WTC11 (cell line): ENCODE measurements around the gene TDRD1. TPM values are rescaled to one million over a fixed set of nuclear protein-coding genes. Genes with fewer than 3 reads are reported as not detected.

Experiments used
- ATAC-seq: fragments of 200-7000 bp; cut with Tn5 transposase; 2 replicates; pipeline ENCODE4 v1.10.0; 2021; ENCODE audit warnings: mild to moderate bottlenecking, moderate library complexity
- CTCF ChIA-PET: fragments of 300-600 bp; sonication (Branson Sonifier 250); formaldehyde crosslinking; loops from one replicate; lab custom pipeline; 2021; ENCODE audit warnings: antibody characterized with exemption; lab: Charles Lee
- POLR2A ChIA-PET: fragments of 350-600 bp; sonication (Branson Sonifier 250); formaldehyde crosslinking; loops from one replicate; lab custom pipeline; 2021; ENCODE audit warnings: antibody characterized with exemption; lab: Charles Lee
- DNase-seq: peaks from one replicate; pipeline ENCODE4 v3.0.0; 2021; ENCODE audit warnings: low spot score
- H3K27ac Mint-ChIP-seq: 2 replicates; pipeline ENCODE4 v1.8.0; 2021; ENCODE audit warnings: mixed read lengths
- H3K27me3 Mint-ChIP-seq: 2 replicates; pipeline ENCODE4 v1.8.0; 2021; ENCODE audit warnings: low read depth, mild to moderate bottlenecking, moderate library complexity, mixed read lengths
- H3K36me3 Mint-ChIP-seq: 2 replicates; pipeline ENCODE4 v1.8.0; 2021; ENCODE audit warnings: mixed read lengths
- H3K4me1 Mint-ChIP-seq: 2 replicates; pipeline ENCODE4 v1.8.0; 2022; ENCODE audit warnings: mixed read lengths
- H3K4me3 Mint-ChIP-seq: 2 replicates; pipeline ENCODE4 v1.8.0; 2021; ENCODE audit warnings: mild to moderate bottlenecking, moderate library complexity, mixed read lengths
- H3K9me3 Mint-ChIP-seq: 2 replicates; pipeline ENCODE4 v1.8.0; 2021; ENCODE audit warnings: mixed read lengths
- ATF3 ChIP-seq: sonication (generic); formaldehyde crosslinking; conservative IDR thresholded peaks from 2 replicates; pipeline ENCODE4 v1.8.1; 2022; ENCODE audit warnings: mild to moderate bottlenecking, missing genetic modification reagents
- ATF6 ChIP-seq: sonication (generic); formaldehyde crosslinking; IDR thresholded peaks from 2 replicates; pipeline ENCODE4 v1.8.1; 2023; ENCODE audit warnings: mild to moderate bottlenecking, missing genetic modification reagents
- CREM ChIP-seq: sonication (generic); formaldehyde crosslinking; IDR thresholded peaks from 2 replicates; pipeline ENCODE4 v1.8.1; 2022; ENCODE audit warnings: mild to moderate bottlenecking, missing genetic modification reagents, moderate library complexity
- CTCF ChIP-seq: fragments of 200-600 bp; IDR thresholded peaks from 2 replicates; pipeline ENCODE4 v1.8.0; 2022; ENCODE audit warnings: antibody characterized with exemption
- ETV6 ChIP-seq: sonication (generic); formaldehyde crosslinking; IDR thresholded peaks from 2 replicates; pipeline ENCODE4 v1.8.1; 2022; ENCODE audit warnings: mild to moderate bottlenecking, missing genetic modification reagents
- FOXK1 ChIP-seq: sonication (generic); formaldehyde crosslinking; IDR thresholded peaks from 2 replicates; pipeline ENCODE4 v1.8.0; 2022; ENCODE audit warnings: mild to moderate bottlenecking, moderate library complexity, missing genetic modification reagents
- JAZF1 ChIP-seq: fragments of 250-450 bp; sonication (Bioruptor Pico); IDR thresholded peaks from 2 replicates; pipeline ENCODE4 v1.9.0; 2021; ENCODE audit warnings: moderate library complexity, mild to moderate bottlenecking, inconsistent platforms
- KAT7 ChIP-seq: sonication (generic); formaldehyde crosslinking; IDR thresholded peaks from 2 replicates; pipeline ENCODE4 v1.8.1; 2023; ENCODE audit warnings: missing genetic modification reagents, mild to moderate bottlenecking, borderline replicate concordance
- PRDM15 ChIP-seq: sonication (generic); formaldehyde crosslinking; IDR thresholded peaks from 2 replicates; pipeline ENCODE4 v1.8.0; 2022; ENCODE audit warnings: missing genetic modification reagents
- SMAD3 ChIP-seq: sonication (generic); formaldehyde crosslinking; IDR thresholded peaks from 2 replicates; pipeline ENCODE4 v1.8.0; 2022; ENCODE audit warnings: missing genetic modification reagents, mild to moderate bottlenecking, borderline replicate concordance
- SMAD4 ChIP-seq: sonication (generic); formaldehyde crosslinking; IDR thresholded peaks from 2 replicates; pipeline ENCODE4 v1.8.0; 2022; ENCODE audit warnings: mild to moderate bottlenecking, missing genetic modification reagents
- STAT6 ChIP-seq: sonication (generic); formaldehyde crosslinking; conservative IDR thresholded peaks from 2 replicates; pipeline ENCODE4 v1.8.1; 2023; ENCODE audit warnings: mild to moderate bottlenecking, low read depth, missing genetic modification reagents, moderate library complexity
- TEAD1 ChIP-seq: sonication (generic); formaldehyde crosslinking; IDR thresholded peaks from 2 replicates; pipeline ENCODE4 v1.8.0; 2022; ENCODE audit warnings: mild to moderate bottlenecking, missing genetic modification reagents
- TEAD4 ChIP-seq: sonication (generic); formaldehyde crosslinking; IDR thresholded peaks from 2 replicates; pipeline ENCODE4 v1.8.0; 2022; ENCODE audit warnings: mild to moderate bottlenecking, missing genetic modification reagents
- TP53 ChIP-seq: sonication (generic); formaldehyde crosslinking; IDR thresholded peaks from 2 replicates; pipeline ENCODE4 v1.8.1; 2023; ENCODE audit warnings: mild to moderate bottlenecking, missing genetic modification reagents
- USF1 ChIP-seq: sonication (generic); formaldehyde crosslinking; IDR thresholded peaks from 2 replicates; pipeline ENCODE4 v1.8.0; 2022; ENCODE audit warnings: mild to moderate bottlenecking, missing genetic modification reagents
- USF2 ChIP-seq: sonication (generic); formaldehyde crosslinking; IDR thresholded peaks from 2 replicates; pipeline ENCODE4 v1.8.1; 2023; ENCODE audit warnings: mild to moderate bottlenecking, missing genetic modification reagents, moderate library complexity
- ZNF121 ChIP-seq: sonication (generic); formaldehyde crosslinking; IDR thresholded peaks from 2 replicates; pipeline ENCODE4 v1.8.0; 2023; ENCODE audit warnings: missing genetic modification reagents
- ZNF263 ChIP-seq: sonication (generic); formaldehyde crosslinking; IDR thresholded peaks from 2 replicates; pipeline ENCODE4 v1.8.1; 2022; ENCODE audit warnings: low read depth, mild to moderate bottlenecking, moderate library complexity, missing genetic modification reagents
- ZNF512 ChIP-seq: sonication (generic); formaldehyde crosslinking; IDR thresholded peaks from 2 replicates; pipeline ENCODE4 v1.8.1; 2022; ENCODE audit warnings: missing genetic modification reagents, borderline replicate concordance
- total RNA-seq: library from RNA; stranded (reverse); gene quantifications from 3 replicates; pipeline ENCODE4 v1.2.3, GENCODE V29; 2021

TDRD1 gene
- total RNA-seq, 1 experiment from 2014 or later = 0.70 TPM

- TF ChIP-seq CTCF = no peak
- TF ChIP-seq TEAD4 (CRISPR knock-in tag) = no peak
- no peak for TF ChIP-seq USF1
- TF ChIP-seq SMAD3 (CRISPR knock-in tag) = no peak
- no peak for TF ChIP-seq ATF3
- no peak for TF ChIP-seq PRDM15 (CRISPR knock-in tag)
- TF ChIP-seq TEAD1 (CRISPR knock-in tag) = no peak
- TF ChIP-seq FOXK1 (CRISPR knock-in tag) = no peak
- TF ChIP-seq JAZF1 (CRISPR knock-in tag) = no peak
- no peak for TF ChIP-seq CREM (CRISPR knock-in tag)
- no peak for TF ChIP-seq ZNF512 (CRISPR knock-in tag)
- no peak for TF ChIP-seq STAT6
- TF ChIP-seq ATF6 (CRISPR knock-in tag) = no peak
- TF ChIP-seq USF2 = no peak
- no peak for TF ChIP-seq ZNF263 (CRISPR knock-in tag)
- no peak for TF ChIP-seq ZNF121 (CRISPR knock-in tag)
- no peak for TF ChIP-seq KAT7 (CRISPR knock-in tag)
- no peak for TF ChIP-seq TP53 (CRISPR knock-in tag)
- TF ChIP-seq SMAD4 = no peak
- TF ChIP-seq ETV6 = no peak
- TF ChIP-seq, all 79 proteins: peak for 0
These were observed 594 bp downstream of the TDRD1 start for GRCh38 chr10:114179747-114180146.

More at GRCh38 chr10:114179747-114180146, 594 bp downstream of the TDRD1 start:
- H3K36me3 Mint-ChIP-seq = no peaks in the 10 kb centered on the region
- POLR2A ChIA-PET = no interaction called here
- no peaks in the 10 kb centered on the region for H3K9me3 Mint-ChIP-seq
- ATAC-seq (no peak; the same call in none of the 2 replicates), DNase-seq (no peak)
- H3K4me3 Mint-ChIP-seq = no peak overlapping the region
- CTCF ChIA-PET = interaction anchor here (0.6 to 1.3 kb wide), 2 partner anchors 10 to 208 kb away, joined by 3 read pairs; no protein-coding TSS in a partner anchor
- H3K27ac Mint-ChIP-seq = no peak overlapping the region
- H3K4me1 Mint-ChIP-seq = peaks cover 34% of the 10 kb centered on the region
- peaks cover 12% of the 10 kb centered on the region for H3K27me3 Mint-ChIP-seq
